Activated CD4-positive, alpha-beta T cell treated with anti-CD3 and anti-CD28 coated beads, Interleukin-2, Interleukin-6, amounts not matched to agents 100 ng/mL and 50 ng/mL, durations not matched to agents 16 hours and 8 hours (primary cell): Measurements from ENCODE around the gene MAST4.
A peak's percentile ranks its signal among the peaks of the same experiment; 100 is the strongest.

ENCODE experiments used
- DNase-seq: peaks from one replicate; pipeline ENCODE4 v3.0.0-alpha.2; 2020

Gene MAST4

DNA sequence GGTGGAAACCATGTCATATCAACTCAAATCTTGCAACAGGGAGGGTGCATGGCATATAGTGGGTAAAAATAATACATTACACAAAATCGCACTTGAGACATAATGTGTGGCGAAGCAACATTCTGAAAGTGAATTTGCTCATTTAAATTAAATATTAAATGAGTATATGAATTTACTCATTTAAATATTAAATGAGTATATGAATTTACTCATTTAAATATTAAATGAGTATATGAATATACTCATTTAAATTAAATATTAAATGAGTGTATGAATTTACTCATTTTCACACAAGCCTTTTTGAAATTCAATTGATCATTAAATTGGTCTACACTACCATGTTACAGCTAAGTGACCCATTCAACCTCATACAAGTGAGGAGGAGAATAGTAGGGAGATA is 10.5 kb downstream of the MAST4 start:
- DNase-seq, result no peak

DNA sequence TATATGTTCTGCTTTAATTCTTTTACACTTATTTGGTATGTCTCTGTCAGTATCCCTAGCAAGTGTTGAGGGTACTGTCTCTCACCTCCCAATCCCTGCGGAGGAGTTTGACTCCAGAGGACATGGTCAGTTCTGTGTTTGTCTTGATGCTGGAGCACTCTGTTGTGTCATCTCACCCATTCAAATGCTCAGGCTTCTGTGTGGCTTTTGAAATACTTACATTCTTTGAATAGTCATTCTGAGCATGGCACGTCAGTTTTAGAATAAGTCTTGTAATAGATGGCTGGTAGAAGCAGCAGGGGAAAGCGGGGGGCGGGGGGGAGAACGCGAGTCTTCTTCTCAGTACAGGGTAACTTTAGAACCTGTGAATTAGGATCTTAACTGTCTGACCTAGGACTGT is 12.3 kb downstream of the MAST4 start:
- DNase-seq, result peak; percentile 29

DNA sequence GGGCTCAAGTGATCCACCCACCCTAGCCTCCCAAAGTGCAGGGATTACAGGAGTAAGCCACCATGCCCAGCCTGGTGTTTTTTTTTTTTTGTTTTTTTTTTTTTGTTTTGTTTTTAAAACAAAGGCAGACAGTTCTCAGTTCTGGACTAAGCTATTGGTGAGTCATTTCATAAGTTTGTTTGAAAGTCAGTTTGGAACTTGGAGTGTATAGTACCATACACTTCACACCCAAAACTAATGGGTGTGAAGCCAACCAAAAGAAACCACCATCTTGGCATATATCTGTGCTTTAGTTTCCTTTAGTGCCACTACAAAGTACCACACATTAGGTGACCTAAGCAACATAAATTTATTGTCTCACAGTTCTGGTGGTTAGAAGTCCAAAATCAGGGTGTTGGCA is 13.4 kb downstream of the MAST4 start:
- DNase-seq, result peak; percentile 43

DNA sequence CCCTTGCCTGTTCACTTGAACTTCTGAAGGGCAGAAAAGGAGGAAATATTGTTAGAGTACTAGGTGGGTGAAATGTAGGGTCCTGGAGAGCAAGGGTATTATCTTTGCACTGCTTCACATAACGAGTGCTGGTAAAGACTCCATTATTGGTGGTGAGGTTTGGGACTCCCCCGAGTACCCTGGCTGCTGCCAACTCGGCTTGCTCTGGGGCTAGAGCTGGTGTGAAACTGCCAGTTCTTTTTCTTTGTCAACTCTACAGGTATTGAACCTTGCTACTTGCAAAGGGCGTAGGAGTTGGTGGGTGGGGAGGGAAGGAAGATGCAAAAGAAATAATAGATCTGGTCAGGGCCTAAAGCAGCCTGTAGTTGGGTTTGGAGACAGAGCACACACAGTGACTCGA is 16.0 kb downstream of the MAST4 start:
- DNase-seq, result no peak

DNA sequence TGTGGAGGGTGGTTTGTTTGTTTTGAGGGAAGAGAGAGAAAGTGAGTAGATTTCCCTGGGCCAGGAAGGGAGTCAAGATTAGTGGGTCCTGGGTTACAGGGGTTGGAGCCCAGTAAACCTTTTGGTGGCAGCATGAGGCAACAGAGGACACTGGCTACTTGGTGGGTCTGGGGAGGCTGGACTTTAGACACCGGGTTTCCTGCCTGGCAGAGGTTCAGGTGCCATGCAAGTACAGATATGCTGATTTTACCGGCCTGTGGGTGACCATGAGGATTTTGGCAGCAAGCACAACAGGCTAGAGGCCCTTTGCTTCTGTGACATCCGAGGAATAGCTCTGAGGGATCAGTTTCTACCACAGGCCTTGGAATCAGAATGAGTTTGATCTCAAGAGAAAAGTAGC is 18.9 kb downstream of the MAST4 start:
- DNase-seq, result no peak

DNA sequence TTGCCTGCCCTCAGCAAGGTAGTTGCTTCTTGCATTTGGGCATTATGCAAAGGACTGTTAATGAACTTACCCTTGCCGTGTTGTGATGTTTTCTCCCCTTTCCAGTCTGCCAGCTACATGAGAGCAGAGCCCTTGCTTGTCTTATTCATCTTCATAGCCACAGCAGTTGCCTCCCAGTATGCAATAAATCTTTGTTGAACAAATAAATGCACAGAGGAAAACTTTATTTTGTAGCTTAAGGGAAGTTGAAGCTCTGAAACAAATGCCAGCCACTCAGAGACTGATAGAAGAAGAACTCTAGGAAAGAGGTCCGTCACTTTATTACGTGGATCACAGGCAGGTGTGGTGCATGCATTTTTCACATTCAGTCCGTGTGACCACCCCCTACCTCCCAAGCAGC is 19.7 kb downstream of the MAST4 start:
- no peak for DNase-seq

DNA sequence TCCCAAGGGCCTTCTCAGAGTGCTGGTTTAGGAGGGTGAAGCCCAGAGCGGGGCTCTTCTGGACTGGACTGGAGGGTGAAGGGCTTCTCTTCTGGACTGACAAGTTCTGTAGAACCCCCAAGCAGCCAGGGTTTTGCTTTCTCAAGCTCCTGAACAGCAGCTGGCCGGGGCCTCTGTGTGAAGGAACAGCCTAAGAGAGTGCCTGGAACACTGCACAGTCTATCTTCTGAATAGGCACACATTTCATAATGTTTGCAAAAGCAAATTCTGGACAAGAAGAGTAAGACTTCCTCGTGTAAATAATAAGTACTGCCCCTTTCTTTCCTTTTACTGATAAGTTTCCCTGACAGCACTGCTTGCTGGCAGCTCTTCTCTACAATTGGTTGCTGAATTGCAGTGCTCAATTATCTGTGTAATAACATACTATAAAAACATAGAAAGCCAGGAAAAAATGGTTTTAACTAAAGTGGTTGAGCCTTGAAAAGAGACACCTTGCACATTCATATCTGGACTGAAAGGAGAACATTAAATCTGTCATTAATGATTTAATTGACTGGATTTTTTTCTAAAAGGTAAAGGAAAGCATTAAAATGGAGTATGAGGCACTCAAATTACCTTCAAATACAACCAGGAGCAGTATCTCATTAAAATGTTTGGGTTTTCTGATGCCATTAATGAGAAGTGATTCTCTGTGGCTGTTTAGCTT is 20.5 kb downstream of the MAST4 start:
- no peak for DNase-seq

DNA sequence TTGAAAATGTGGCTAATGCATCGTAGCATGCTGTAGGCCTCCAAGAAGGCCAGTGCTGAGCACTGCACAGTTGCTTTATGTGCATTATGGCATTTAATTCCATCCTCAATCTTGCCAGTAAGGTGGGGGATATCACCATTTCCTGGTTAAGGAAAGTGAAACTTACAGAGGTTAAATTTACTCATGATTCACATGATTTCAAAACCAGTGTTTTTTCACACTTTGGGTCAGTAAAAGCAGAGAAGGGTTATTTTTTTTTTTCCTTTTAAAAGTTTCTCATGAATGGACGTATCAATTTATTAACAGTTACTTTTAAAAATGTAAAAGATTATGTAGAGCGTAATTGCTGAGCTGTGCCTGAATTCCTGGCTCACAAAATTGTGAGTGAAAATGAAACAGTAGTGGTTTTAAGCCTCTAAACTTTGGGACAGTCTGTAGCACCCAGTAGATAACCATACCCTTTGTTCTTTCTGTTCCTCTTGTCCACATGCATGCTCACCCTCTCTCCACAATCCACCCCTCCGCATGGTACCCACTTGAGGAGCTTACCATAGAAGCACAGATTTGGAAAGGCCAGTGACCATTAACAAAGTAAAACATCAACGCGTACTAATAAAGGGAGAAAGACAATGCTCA is 21.2 kb downstream of the MAST4 start:
- peak; percentile 59 for DNase-seq

DNA sequence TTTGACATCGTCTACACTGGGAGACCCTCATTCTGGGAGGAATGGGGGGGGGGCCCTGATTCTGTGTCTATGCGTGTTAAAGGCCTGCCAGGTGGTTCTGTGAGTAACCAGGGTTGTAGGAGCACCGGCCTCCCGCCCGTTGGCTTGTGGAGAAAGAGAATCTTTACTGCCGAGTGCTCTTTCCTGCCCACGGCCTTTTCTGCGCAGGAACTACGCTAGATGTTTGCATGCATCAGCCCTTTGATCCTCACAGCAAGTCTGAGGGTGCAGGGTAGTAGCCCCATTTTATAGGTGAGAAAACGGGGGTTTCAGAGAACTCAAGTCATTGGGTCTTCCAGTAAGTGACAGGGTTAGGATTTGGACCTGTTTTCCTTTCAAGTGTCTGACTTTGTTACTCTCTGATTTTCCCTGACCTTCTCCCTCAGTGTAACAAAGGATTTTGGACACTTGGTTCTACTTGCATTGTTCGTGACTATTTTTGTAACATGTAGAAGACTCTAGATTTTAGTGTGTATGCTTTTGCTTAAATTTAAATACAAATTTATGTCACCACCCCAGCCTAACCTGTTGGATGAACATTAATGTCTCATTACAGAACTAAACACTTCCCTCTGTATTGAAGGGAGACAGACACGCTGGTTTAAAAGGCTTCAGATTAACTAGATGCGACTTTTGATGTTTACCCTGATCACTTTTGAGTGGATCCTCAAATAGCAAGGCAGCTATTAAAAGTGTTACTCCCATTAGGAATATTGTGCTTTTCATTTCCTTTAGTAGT is 22.0 kb downstream of the MAST4 start:
- peak; percentile 40 for DNase-seq

DNA sequence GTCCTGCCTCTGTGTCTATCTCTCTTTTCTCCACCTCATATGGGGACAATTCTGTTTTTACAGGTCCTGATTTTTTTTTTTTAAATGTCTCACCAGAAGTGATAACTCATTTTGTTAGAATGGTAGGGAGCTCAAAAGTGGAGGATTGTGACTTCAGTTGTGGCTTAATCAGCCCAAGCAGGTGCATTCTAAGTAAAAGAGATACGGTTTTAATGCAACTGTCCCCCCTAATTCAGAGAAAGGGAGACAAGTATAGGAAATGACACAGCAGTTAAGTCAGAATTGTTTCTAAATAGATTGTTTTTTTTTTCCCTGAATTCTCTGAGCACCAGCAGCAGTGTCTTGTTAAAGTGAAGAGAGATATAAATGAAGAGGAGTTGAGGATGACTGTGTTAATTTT is 24.5 kb downstream of the MAST4 start:
- DNase-seq, result peak; percentile 44

DNA sequence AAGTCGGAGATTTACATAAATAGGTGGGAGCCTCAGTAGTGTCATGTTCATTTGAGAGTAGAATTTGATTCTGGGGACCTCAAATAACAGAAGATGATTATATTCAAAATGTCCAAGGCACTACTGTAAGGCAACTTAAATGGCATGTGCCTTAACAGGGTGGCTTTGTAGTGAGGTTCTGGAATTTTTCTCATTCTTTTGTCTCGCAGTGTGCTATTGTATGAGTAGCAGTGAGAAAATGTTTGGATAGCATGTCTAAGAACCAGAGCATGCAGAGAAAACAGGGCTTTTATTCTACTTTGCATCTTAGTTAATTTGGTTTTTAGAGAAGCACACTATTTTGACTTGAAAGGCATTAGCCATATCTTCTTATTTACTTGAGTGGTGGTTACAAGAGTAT is 25.0 kb downstream of the MAST4 start:
- DNase-seq, result no peak

DNA sequence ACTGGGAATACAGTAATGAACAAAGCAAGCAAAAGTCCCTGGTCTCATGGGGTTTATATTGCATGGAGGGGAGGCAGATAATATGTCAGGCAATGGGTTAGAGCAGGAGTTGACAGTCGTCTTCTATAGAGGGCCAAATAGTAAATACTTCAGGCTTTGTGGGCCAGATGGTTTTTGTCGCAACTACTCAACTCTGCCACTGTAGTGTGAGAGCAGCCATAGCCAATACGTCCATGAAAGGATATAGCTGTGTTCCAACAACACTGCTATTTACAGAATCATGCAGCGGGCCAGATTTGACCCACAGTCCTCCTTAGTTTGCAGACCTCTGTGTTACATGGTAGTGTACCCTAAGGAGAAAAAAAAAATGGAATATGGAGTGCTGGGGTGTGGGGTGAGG is 25.5 kb downstream of the MAST4 start:
- DNase-seq, result no peak

DNA sequence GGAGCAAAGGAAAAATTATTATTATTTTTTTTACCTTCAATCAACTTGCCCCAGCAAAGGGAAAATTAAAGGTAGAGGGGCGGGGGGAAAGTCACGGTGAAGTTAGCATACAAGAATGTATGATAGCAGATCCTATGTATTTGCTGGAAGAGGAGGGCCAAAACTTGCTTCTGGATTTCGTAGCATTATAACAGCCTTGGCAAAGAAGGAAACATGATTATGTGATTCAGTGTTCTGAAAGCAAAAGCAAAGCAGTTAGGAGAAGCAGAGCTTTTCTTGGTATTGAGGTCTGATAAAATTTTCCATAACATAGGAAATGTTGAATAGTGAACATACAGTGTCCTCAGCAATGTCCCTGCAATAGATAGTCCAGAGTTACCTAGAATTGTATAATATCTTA is 32.4 kb downstream of the MAST4 start:
- DNase-seq, result no peak

DNA sequence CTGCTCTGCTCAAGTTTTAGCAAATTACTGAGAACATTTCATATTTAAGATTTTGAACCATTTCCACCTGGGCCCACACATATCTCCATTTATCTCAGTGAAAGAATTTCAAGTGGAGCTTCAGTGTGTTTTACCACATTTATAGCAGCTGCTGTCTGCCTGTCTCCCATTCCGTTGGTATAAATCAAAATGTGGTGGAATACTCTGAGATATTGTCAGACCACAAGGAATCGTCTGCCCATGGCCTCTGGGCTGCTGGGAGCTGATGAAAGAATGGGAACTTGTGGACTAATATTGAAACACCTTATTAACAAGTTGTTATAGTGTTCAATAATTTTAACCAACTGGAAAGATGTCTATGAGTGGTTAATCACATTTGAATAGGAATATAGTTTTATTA is 33.3 kb downstream of the MAST4 start:
- no peak for DNase-seq

DNA sequence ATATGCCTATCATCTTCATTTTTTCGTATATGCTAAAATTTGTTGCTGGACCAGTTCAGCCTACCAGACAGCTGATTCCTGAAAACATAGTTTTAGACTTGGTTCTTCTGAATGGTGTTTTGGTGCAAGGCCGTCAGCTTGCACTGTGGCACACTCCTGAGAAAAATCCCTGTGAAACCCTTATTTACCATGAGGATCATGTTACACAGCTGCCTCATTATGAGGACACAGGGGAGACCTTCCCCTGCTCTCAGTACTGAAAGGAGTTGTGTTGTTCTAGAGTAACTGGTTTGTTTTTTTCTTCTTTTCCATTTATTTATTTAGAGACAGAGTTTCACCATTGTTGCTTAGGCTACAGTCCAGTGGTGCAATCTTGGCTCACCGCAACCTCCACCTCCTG is 37.6 kb downstream of the MAST4 start:
- DNase-seq, result no peak

DNA sequence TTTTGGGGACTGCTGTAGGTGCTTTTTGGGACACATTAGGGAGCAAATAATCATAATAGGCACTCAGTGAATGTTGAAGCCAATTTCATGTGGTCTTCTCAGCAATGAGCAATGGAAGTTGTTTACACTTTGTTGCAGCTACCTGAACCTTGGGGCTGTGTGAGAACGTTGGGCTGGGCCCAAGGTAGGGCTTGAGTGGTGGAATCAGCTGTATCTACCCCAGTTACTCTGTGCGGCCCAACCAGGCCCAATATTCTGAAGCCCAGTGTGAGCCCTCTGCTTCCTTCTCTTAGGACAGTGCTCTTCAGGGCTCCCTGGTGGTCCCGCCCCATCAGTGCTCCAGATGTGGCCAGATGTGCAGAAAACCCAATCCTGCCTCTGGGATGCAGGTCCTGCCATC is 38.4 kb downstream of the MAST4 start:
- no peak for DNase-seq

DNA sequence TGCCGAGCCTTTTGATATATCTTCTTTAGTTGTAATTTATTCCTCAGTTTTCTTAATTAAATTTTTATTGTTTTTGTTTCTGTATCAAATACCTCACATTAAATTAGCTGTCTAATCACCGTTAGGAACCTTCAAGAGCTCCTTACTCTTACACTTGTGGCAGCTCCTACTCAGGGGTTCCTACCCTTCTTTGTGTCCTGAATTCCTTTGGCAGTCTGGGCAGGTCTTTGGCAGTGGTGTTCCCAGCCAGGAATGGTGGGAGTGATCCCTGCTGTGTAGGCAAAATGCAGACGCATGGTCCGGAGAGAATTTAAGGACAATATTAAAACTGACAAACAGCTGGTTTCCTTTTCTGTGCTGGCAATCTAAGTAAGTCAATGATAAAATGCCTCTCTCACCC is 41.8 kb downstream of the MAST4 start:
- DNase-seq, result no peak

DNA sequence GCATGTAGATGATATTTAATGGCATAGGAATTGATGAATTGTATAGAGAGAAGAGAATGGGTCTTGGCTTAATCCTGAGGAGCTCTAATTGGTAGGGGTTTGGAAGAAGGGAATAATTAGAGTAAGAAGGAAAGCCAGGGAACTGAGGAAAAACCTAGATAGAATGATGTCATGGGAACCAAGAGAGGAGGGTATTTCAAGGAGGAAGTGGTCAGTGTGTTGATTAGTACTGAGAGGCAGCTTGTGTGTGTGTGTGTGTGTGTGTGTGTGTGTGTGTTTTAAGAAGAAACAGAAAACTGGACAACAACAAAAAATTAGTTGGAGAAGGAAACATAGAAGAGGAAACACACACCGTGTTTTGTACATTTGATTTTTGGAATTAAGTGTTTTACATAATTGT is 42.8 kb downstream of the MAST4 start:
- DNase-seq, result no peak

DNA sequence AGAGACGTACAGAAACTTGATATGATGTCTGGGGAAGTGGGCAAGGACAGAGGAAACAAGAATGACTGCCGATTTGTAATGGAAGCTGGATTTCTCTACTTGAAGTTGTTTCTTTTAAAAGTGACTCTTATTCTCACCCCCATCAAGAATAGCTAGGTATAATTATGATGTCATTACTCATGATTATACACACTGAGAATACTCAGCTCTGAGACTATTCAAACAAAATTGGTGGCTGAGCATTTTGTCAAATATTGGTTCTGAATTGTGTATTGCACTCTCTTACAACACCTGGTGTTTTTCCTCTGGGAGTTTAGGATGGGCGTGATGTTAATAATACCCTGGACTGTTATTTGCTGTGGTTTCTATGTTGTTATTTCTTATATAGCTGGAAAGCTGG is 46.3 kb downstream of the MAST4 start:
- no peak for DNase-seq

DNA sequence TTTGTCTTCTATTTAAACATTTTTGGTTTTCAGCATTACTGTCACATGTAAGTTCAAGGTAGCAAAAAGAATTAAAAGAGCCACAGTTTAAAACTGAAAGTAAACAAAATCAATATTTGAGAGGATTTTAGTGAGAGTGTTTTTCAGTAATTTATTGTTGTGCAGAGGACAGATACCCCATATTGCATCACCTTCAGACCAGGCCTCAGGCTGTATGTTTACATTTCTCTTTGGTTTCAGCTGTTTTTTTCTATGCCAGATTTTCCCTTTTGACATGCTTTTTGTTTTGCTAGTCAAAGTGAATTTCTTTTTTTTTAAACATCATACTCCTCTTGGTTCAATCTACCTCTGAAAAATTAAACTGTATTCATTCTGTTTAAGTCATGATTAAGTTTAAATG is 47.2 kb downstream of the MAST4 start:
- DNase-seq, result no peak

DNA sequence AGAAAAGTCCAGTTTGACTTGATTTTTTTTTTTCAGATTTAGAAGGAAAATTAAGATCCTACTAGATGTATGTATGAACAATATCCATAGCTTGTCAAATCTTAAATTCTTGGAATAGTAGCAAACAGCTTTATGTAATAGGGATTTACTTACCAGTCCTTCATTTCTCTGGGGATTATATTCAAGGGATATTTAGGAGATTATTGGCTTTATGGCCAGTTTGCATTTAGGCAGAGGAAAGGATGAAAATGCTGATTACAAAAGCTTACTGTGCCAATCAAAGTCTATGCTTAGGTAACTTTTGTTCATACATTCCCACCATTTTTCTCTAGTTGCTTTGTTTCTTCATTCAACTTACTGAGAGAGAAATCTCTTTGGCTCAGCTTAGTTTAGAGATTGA is 47.9 kb downstream of the MAST4 start:
- DNase-seq, result no peak

DNA sequence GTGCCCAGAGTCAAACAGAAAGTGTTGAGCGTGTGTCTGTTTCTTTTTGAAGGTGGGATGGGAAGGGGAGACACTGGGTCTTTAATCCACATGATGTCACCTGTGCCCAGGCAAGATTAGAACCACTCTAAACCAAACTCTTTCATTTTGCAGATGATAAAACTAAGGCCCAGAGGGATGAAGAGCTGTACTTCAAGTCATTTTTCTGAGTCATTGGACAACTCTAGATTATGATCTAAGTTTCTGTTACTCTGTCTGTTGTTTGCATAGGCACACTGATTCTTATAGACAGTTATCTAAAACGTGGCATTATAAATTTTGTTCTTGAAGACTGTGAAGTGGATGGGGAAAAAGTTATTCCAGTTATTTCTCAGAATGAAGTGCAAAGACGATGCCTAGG is 48.8 kb downstream of the MAST4 start:
- no peak for DNase-seq

DNA sequence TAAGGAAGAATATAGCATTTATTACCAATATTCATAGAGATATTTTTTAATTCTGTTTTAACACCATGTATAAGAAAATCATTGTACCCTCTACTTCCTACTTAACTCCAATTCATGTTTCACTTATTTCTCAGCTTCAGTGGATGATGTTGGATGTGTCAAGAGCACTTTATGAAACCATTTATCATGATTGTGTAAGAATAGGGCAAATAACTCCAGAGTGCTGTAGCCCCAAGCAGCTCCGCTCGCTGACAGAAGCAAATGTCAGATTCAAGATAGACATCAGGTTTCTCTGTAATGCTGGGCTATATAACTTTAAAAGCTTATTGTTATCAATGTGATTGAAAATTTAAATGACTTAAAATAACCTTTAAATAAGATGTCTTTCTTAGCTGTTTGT is 50.4 kb downstream of the MAST4 start:
- no peak for DNase-seq

DNA sequence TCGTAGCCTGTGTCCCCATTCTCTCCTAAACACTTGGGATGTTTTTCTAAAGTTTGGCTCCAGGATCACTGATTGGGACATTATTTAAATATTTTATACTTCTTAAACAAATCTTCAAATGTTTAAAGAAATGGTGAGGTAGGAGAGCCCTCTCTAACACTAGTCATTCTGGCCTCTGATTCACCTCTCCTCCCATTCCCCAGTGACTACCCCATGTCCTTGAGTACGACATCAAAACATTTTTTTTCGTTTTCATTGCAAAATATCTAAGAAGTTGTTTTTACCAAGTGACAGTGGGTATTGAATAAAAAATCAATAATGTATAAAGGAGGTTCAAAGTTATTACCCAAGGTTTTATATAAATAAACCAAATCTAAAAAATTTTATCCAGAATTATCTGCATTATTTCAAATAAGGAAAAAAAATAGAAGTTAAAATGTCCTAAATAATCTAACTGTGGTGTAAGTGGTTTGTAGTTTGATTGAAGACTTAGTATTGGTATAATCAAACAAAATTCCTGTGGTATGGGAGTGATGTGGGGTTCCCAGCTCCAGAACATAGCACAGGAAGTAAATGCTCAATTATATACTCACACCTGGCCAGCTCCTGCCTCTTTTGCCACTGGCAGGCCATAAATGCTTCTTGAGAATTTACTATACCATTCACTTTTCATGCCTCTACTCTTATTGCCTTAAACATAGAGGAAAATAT is 51.1 kb downstream of the MAST4 start:
- no peak for DNase-seq
